ENCODE results near the gene CNTLN. TPM values are rescaled to one million over a fixed set of nuclear protein-coding genes. Genes with fewer than 3 reads are reported as not detected.
"Not testable (repeated sequence)": the region's sequence is repeated elsewhere in the genome, so short reads cannot be mapped to it uniquely, and the experiment has no call there.

CNTLN gene
- total RNA-seq, 1 donor from 2014 or later: 5.4 TPM

DNA sequence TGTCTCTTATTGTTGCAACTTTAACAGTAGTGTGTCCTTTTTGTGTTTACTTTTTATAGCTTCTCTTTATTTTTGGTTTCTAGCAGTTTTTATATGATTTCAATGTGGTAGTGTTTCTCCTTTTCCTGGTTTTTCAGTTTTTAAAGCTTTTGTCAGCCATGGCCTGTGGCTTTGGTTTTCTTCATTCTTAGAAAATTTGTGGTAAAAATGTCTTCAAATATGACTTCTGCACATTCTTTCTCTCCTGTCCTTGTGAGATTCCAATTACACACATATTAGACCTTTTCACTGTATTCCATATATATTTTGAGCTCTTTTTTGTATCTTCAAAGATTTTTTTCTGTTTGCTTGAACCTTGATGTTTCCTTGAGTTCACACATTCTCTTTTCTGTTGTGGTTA, 180.5 kb downstream of the CNTLN start:
- no peak for DNase-seq (ENCODE audit: low read depth in 2 of 2)

DNA sequence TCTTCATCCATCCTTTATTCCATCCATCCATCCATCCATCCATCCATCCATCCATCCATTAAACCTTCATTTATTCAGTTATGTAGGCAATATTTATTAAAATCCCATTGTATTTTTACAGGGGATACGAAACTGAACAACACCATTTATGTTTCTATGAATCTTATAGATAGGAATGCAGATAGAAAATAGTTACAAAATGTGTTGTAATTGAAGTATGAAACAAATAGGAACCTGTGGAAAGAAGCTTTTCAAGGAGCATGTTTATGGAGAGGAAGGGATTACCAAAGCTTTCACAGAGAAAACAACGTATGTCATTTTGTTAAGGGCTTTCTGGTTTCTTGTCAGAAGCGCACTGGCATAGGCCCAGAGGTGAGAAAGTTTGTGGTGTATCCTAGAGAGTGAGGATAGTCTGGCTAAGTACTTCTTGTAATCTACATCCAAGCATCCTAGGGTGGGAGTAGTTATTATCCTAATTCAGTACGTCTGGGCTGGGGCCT, 184.0 kb downstream of the CNTLN start:
- DNase-seq (ENCODE audit: low read depth in 2 of 2): no peak

DNA sequence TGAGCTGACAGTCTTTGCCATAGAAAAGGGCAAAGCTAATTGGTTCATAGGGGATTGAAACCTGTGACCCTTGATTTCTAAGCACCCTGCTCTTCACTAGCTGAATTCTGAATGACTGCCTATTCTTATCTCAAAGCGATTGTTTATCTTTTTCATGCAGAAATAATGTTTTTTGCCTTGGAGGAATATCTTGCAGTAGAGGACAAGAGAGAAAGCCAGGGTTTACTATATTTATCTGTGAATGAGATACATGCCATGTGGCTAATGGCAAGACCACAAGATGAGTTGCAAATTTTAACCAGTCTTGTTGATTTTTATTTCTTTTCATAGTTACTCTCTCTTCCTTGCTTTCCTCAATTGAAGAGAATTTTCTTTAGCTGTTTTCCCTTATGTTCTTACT, 185.0 kb downstream of the CNTLN start:
- no peak for DNase-seq (ENCODE audit: low read depth in 2 of 2)

DNA sequence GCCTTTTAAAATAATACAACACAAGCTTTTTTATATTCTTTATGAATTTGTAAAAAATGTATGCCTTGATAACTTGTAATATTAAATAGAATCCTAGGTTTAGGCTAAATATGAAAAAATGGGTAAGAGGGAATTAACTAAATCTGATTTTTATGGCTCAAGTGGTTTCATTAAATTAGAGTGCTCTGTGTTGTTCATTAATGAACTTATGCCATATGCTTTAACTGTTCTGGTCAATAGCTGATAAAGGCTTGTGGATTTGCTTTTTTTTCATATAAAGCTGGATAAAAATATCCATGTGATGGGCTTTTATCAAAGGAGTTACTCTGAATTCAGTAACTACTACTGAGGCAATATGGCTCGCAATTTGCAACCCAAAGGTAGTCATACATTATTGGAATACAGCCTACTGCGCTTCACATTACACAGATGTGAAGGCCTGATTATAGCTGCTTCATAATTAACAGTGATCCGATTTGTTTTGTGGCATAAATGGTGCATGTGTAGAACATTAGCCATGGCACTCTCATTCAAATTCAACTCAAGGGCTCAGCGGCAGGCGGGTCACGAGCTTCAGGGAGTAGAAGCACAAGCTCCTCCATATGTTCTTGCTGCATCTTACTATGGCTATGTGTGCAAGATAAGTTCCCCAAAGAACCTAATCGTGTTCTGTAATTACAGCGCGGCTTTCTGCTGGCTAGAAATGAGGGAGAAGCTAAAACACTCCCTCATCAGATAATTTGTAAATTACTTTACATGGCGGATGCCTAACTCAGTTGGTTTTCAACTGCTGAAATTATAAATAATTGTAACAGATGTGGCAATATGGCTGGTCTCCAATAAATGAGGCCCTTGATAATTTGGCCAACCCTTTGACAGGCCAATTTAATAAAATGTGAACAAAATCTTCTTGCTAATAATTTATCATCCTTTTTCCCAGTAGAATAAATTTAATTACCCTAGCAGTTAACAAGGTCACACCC, 188.3 kb downstream of the CNTLN start:
- DNase-seq (ENCODE audit: low read depth in 2 of 2): no peak

DNA sequence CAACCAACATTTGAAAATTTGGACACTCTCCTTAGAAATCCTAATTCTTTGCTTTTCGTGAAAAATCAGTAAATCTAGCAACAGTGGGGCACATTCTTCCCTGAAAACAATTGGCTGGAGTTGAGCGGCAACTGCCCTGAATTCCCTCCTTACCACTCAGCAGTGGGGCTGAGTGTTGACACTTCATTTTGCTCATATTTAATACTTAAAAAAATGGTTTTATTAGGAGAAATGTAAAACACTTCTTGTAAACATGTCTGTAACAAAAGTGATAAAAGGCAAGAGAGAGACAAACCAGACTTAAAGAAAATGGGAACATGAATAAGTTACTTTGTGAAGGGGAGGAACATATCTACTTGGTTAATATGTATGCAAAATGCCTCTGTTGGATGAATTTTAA, 193.5 kb downstream of the CNTLN start:
- DNase-seq (ENCODE audit: low read depth in 2 of 2): no peak

DNA sequence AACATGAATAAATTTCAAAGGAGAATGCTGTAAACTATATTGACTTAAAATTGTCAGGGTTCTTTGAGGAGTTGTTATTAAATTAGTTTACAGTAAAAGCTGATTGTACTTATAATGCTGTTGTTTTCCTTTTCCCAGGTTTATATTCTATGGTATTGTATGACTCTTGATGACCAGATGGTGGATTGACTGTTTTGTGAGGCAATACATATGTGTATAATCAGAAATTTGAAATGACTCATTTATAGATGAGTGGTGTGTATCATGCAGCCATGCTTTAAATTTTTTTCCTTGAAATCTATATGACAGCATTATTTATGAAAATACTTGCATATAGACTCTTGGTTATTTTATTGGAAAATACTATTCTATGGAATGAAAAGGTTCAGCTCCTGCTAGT, 195.3 kb downstream of the CNTLN start:
- no peak for DNase-seq (ENCODE audit: low read depth in 2 of 2)

DNA sequence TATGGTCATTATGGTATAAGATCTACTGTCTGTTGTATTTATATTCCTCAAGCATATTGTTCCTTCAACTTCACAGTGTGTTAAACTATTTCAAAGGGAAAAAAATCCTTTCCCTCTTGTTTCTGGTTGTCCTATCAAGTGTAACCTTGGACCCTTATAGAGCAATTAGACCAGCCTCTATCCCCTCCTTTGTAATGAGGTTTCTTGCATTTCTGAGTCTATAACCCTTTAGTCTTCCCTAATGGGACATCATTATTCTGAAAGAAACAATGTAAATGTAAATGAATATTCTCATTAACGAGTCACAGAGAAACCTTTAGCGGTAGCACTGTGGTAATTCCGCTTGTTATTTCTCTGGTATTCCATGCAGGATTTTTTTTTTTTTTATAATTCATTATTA, 197.3 kb downstream of the CNTLN start:
- DNase-seq (ENCODE audit: low read depth in 2 of 2): no peak

DNA sequence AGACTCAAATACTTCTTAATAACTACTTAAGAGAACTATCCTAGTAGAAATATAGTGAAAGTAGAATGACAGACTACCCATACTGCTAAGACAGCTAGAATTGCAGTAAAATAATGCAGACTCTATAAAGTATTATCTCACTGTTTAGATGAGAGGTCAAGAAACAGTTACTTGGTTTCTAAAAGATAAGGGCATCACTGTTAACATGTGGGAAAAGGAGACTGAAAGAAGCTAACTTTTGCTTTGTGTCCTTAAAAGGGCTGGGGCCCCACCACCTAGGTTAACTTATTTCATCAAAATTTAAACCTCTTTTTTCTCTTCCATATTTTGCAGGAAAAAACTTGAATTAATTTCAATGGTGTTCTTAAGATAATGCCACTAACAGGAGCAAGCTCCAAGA, 204.3 kb downstream of the CNTLN start:
- DNase-seq (ENCODE audit: low read depth in 2 of 2): no peak

DNA sequence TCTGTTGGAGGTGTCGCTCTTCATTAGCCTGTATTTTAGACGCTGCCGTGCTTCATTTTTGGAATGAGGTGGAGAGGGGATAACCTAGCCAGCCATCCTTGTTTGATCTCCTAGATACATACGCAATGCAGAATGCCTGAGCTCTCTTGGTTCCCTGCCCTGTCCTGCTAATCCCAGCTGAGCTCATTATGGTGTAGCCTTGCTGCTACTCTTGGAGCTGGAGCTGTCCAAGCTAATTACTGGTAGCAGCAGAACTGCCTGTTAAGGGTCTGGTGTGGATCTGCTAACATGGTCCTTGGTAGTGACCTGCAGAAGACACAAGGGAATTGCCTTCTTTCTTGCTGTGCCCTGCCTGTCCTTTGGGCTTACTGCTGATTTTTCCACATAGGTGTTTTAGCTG, 207.9 kb downstream of the CNTLN start:
- DNase-seq (ENCODE audit: low read depth in 2 of 2): no peak

DNA sequence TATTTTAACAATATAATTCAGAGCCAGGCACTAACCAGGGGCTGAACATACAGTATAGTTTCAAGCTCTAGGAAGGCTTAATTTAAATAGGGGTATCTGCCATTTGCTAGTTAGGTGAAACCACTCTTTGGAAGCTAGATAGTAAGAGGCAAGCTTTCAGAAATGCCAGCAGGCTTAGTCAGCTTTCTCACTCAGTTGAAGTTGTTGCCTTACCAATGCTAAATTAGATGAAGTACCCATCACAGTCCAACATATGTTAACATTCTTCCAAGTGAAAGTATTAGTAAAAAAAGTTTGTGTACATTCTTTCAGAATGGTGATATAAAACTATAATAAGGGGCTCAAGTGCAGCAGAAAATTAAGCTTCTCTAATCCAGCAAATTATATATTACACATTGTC, 215.0 kb downstream of the CNTLN start:
- no peak for DNase-seq (ENCODE audit: low read depth in 2 of 2)

DNA sequence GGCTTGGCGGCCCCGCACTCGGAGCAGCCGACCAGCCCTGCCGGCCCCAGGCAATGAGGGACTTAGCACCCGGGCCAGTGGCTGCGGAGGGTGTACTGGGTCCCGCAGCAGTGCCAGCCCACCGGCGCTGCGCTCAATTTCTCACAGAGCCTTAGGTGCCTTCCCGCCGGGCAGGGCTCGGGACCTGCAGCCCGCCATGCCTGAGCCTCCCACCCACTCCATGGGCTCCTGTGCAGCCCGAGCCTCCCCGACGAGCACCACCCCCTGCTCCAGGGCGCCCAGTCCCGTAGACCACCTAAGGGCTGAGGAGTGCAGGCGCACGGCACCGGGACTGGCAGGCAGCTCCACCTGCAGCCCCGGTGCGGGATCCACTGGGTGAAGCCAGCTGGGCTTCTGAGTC, 219.2 kb downstream of the CNTLN start:
- not testable (repeated sequence) for DNase-seq (ENCODE audit: low read depth in 2 of 2)

DNA sequence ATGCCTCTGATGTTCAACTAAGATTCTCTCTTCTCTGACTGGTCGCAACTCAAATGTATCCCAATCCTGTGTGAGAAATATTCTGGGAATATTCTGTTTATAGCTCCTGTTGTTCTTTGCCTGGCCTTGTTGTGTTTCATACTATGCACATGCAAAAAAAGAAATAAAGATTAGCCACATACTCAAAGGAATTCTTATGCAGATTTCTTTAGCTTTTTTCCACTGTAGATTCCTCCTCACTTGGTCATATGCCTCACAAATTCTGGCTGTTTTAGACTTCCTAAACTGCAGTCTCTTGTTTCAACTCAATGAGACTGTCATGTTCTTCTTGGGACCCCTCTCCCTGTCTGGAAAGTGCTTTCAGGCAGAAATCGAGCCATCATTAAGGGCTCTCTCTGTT, 226.5 kb downstream of the CNTLN start:
- no peak for DNase-seq (ENCODE audit: low read depth in 2 of 2)

DNA sequence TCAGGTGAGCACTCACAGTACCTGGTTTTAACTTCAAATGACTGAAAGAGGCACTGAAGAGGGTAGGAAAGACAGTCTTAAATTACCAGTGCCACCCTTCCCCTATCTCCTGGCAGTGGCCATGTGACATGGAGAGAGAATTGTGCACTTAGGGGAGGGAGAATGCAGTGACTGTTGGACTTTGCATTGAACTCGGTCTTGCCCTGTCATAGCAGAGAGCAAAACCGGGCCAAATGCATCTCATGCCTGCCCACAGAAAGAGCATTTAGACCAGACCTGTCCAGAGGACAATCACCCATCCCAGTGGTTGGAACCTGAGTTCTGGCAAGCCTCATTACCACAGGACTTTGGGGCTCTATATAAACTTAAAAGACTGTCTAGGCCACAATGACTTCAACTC, 232.2 kb downstream of the CNTLN start:
- no peak for DNase-seq (ENCODE audit: low read depth in 2 of 2)

DNA sequence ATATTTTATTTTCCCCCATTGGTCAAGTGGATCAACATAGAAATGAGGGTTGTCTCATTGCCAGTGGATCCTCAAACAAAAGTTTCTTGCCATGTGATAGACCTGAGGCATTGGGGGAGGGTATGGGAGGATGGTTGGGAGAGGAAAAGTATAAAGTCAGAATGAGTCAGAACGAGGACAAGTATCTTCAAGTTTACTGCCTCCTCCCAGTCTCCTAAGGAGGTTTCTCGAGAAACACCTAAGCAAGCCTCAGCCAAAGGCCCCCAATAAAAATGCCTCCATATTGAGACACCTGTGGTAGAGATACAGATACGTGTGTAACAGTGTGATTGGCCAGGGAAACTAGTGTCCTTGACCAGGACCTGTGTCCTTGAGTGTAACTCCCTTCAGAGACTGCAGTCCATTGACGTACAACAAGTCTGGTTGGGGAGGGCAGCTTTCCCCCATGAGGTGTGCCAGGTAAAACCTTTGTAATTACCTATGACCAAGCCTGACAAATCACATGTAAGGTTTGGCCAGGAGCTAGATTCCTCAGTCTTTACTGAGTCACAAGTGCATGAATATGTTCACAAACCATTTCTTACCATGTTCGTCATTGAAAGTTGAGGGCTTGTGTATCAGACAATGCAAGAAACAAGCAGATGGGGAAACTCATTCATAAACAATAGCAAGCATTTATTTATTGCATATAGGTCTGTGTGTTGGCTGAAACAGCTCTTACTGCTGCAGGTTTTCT, 245.5 kb downstream of the CNTLN start:
- DNase-seq (ENCODE audit: low read depth in 2 of 2): no peak

DNA sequence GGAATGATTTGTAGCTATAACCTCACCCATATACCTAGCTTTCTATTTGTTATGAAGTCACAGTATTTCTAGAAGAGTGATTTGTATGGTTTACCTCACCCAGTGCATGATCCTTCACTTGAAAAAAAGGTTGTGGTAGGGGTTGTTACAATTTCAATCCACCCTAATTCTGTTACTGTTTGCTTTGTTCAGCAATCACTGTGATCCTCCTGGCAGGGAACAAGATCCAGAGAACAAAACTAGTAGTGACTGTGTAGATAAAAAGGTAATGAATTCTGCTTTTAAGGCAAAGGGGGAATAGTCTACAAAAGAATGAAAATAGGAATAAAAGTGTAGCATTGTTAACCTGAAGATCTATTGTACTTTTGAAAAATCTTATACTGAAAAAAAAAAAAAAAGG, 252.7 kb downstream of the CNTLN start:
- DNase-seq (ENCODE audit: low read depth in 2 of 2): no peak

DNA sequence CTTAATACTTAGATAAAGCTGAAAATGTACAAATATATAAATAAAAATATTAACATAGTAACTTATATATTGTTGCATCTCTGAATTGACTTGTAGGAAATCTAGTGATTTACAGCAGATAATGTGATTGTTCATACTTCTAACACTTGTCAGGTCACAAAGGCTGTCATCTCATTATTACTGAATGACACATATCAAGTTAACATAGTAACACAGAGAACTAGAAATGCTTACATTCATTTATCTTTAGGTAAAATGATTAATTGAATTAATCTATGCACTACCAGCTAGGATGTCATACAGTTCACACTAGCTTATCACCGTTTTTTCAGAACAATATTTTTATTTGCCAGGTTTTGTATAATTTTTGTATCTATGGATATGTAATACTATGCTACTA, 254.2 kb downstream of the CNTLN start:
- DNase-seq (ENCODE audit: low read depth in 2 of 2): no peak

DNA sequence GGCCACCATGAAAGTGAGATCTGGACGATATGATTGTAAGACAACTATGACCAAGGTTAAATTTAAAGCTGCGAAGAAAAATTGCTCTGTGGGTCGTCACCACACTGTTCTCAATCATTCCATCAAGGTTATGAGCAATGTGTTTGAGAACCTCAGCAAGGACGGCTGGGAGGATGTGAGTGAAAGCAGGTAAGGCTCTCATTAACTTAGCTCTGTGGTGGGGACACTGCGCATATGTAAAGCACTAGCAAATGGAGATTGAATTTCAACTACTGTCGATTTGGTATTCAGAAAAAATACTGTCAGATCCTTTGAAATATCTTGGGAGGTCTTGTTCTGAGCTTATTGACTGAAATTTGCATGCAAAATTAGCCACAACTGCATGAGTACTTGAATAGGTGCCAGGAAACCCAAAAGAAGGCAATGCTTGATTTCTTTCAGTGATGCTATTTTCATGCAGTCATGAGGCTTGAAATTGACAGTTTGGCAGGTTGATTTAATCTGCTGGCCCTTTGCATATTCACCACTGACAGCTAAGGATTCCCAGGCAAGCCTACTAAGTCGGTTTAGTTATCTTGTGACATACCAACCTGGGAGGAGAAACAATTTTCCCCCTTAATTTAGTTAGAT, 260.2 kb downstream of the CNTLN start:
- no peak for DNase-seq (ENCODE audit: low read depth in 2 of 2)

DNA sequence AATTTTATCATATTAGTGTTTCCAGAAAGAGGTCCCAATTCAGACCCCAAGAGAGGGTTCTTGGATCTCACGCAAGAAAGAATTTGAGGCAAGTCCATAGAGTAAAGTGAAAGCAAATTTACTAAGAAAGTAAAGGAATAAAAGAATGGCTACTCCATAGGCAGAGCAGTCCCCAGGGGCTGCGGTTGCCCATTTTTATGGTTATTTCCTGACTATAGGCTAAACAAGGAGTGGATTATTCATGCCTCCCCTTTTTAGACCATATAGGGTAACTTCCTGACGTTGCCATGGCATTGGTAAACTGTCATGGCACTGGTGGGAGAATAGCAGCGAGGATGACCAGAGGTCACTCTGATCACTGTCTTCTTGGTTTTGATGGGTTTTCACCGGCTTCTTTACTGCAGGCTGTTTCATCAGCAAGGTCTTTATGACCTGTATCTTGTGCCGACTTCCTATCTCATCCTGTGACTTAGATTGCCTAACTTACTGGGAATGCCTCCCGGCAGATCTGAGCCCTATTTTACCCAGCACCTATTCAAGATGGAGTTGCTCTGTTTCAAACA, 262.4 kb downstream of the CNTLN start:
- DNase-seq (ENCODE audit: low read depth in 2 of 2): not testable (repeated sequence)

DNA sequence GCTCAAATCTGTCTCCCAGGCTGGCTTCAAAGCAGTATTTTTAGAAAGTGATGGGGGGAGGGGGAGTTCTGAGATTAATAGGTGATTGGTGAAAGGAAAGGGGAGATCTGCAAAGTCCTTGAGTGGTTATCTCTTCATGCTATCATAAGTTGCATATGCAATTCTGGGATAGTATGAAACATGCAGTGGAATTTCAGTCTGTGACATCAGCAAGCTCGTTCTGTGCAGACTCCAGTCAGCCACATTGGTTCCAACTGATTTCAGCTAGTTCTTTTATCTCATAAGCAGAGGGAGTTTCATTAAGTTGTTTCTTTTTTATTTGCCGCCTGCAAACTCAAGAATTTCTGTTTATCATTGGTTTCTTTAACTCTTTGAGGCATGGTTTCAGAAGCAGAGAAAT, 263.5 kb downstream of the CNTLN start:
- DNase-seq (ENCODE audit: low read depth in 2 of 2): no peak

DNA sequence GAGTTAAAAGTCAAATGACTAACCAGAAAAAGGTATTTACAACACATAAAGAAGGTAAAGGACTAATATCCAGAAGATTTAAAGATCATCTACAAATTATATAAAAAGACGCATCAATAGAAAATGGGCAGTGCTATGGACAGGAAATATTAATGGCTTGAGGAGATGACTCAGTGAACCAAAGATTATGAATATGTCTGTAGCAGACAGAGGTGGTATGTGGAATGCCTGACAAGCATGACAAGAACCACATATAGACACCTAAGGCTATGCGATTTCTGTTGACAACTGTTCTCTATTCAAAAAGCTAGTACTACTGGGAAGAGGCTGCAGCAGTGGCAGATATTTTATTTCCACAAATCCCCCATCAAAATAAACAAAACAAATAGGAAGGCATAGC, 267.0 kb downstream of the CNTLN start:
- peak in 1 of 2 donors; percentile 35 for DNase-seq (ENCODE audit: low read depth in 2 of 2)

DNA sequence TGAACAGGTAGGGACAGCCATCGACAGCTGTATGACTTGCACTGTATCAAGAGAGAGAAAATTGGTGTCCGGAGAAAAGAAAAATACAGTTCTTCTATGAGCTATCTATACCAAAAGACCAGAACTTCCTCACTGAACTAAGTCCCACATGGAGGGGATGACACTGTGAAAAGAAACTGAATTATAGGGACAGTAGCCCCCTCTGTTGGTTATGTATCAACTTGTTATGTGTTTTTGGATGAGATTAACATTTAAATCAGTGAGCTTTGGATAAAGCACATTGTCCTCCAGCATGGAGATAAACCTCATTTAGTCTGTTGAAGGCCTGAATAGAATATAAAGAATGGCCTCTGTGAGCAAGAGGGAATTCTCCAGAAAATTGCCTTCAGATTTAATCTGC, 267.5 kb downstream of the CNTLN start:
- peak; percentile 24 to 51 for DNase-seq (ENCODE audit: low read depth in 2 of 2)

DNA sequence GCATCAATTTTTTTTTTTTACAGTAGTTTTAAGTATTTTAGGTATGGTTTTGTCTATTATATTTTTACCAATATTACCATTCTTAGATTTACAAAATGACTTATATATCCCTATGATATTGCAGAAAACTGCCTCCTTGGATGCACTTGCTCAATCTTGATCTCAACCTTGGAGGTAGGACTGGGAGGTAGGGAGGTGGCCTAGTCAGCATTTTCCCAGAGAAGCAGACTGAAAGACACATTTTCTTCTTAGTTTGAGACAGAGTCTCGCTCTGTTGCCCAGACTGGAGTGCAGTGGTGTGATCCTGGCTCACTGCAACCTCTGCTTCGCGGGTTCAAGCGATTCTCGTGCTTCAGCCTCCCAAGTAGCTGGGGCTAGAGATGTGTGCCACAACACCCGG, 268.7 kb downstream of the CNTLN start:
- no peak for DNase-seq (ENCODE audit: low read depth in 2 of 2)
